ENCODE data around the gene PLCD1. TPM values are rescaled to one million over a fixed set of nuclear protein-coding genes. Genes with fewer than 3 reads are reported as not detected.

PLCD1 gene
- total RNA-seq, 1 donor from 2014 or later: 14.4 TPM

- intact Hi-C loops (cut with micrococcal nuclease): no loop called here
These were observed 61.2 kb downstream of the PLCD1 start for GRCh38 chr3:37968199-37968598.

DNA sequence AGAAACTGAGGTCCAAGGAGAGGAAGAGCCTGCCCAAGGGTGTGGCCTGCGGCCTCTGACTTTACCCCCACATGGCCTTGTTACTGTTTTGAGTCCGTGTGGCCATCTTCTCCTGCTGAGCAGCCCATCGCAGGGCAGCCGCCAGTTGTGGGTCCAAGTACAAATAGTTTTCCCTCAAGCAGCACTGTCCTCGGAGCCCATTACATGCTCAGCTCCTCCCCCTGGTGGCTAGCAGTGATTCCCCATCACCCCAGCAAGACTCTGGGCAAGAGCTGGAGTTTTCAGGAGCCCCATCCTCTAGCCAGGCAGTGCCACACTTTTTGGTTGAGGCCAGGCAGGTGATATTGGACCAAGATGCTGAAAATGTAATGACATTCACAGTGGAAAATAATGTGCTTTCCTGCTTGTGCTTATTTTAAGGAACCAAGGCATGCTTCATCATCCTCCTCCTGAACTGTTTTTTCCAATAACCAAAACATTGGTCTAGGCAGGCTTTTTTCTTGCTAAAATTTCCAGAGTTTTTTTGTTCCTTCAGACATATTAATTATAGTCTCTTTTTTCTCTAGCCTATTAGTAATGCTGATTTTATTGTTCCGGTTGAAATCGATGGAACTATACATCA lies 62.1 kb downstream of the PLCD1 start:
- intact Hi-C loops (cut with micrococcal nuclease): loop anchor here (1.0 kb wide), 1 partner anchor 112 kb away; no protein-coding TSS in a partner anchor

DNA sequence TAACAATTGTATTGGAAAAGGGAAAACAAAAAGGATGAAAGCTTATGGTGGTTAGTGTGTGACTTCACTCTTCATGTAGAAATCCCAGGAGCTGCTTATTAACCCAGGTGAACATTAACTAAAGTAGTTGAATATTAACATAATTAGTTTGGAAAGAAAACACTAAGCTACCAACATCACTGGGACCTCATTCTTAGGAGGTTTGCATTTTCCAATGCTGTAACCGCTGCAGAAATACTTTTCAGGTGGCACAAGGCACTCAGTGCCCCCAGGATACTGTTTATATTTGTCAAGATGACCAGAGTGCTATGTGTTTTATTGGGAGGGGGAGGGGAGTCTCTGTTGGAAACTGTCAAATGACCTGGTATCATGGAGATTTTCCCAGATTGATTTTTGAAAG lies 64.7 kb downstream of the PLCD1 start:
- intact Hi-C loops (cut with micrococcal nuclease): no loop called here

- intact Hi-C loops (cut with micrococcal nuclease): no loop called here
These were observed 65.3 kb downstream of the PLCD1 start for GRCh38 chr3:37964146-37964545.

DNA sequence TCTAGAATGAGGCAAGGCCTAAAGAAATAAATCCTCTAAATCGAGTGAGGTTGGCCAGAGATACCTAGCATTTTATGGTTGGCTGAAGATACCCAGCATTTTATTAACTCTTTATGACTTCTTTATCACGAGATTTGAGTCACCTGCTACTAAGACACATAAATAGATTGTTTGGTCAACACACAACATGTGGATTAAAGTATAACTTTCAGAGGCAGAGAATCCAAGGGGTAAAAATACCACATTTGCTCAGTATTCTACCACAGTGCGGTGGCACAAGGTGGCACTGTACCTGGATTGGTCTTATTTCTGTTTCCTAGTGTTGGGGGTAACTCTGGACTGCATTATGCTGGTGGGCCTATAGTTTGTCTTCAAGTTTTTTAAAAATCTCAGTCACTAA lies 65.8 kb downstream of the PLCD1 start:
- intact Hi-C loops (cut with micrococcal nuclease): no loop called here

DNA sequence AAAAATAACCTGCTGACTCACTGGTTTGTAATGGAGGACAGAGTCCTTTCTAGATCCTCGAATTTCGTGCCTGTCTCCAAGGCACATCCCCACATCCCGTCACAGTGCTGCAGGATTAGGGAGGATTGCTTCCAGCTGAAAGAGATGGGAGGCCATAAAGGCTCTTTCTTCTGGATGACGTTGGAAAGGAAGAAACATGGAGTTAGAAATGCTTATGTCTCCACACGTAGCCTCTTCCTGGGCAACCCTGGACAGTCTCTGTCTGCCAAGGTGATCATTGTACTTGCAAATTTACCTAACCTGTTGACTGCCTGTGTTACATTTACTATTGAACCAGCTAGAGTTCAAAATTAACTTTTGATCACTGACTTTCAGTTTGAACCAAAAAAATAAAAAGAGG lies 66.4 kb downstream of the PLCD1 start:
- intact Hi-C loops (cut with micrococcal nuclease): no loop called here

DNA sequence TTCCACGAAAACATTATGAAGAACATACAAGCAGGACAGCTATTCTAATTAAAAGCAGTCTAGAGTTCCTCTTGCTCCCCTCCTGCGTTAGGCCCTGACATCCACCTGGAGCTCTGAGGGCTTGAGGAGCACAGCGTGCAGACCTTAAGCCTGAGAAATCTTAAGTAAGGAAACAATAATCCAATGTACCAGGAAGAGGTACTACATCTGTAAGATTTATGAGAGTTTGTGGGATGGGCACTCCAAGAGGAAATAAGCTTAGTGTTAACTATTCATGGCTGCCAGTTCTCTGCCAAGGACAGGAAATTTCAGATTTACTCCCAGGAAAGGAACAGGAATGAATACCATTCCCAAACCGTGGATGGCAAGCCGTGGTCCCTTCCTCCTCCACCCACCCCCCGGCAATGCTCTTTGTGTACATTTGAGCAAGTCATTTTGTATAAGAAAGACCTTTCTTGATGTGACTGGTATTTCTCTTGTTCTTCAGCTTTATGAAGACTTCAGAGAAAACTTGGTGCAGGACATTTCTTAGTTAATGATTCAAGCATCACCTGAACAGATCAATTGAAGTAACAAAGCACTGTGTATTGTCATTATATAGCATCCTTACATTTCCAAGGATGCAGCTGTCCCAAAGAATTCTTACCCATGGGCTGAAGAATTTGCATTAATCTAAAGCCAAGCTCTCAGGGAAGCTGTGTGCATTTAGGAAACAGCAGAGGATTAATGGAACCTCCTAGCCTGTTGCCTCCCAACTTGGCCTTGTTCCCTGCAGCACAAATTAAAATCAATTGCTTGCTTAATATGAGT lies 67.6 kb downstream of the PLCD1 start:
- intact Hi-C loops (cut with micrococcal nuclease): no loop called here

GRCh38 chr3:37957539-37957936 lies 71.9 kb downstream of the PLCD1 start:
- intact Hi-C loops (cut with micrococcal nuclease): no loop called here

Other genes starting within 250 kb of the PLCD1 start
- 10.5 and 10.9 TPM in 2 replicates for gene CTDSPL, start 167.8 kb downstream of the PLCD1 start, total RNA-seq
- 19.8 and 20.2 TPM in 2 replicates for gene VILL, start 38.9 kb downstream of the PLCD1 start, total RNA-seq
- gene DLEC1, start 9.6 kb upstream of the PLCD1 start, total RNA-seq: 0.95 and 1.1 TPM in 2 replicates
- gene ACAA1, start 107.5 kb upstream of the PLCD1 start, total RNA-seq: 91.9 and 92.4 TPM in 2 replicates
- gene MYD88, start 109.0 kb upstream of the PLCD1 start, total RNA-seq: 77.4 and 83.7 TPM in 2 replicates
- 64.9 and 65.2 TPM in 2 replicates for gene OXSR1, start 135.9 kb upstream of the PLCD1 start, total RNA-seq
- gene SLC22A13, start 236.2 kb upstream of the PLCD1 start, total RNA-seq: 0.59 and 0.93 TPM in 2 replicates

All from T-helper 2 cell treated with Interferon-gamma antibody and Interleukin-4, amounts not matched to agents 100 ng/mL and 5 ng/mL, for 36 hours (primary cell).